ENCODE measurements around the gene TMEM134.
"Not testable (repeated sequence)": the region's sequence is repeated elsewhere in the genome, so short reads cannot be mapped to it uniquely, and the experiment has no call there.

- not testable (repeated sequence) for TF ChIP-seq CTCF, POLR2A, EP300 (IDR thresholded peaks at IDR 0.05)
Measured at GRCh38 chr11:67427364-67427859, 41.6 kb downstream of the TMEM134 start.
